HG03135 (cell line): ENCODE measurements around the gene TES.
"Not testable (repeated sequence)": the region's sequence is repeated elsewhere in the genome, so short reads cannot be mapped to it uniquely, and the experiment has no call there.

ENCODE experiments used
- ATAC-seq: cut with Tn5 transposase; IDR thresholded peaks from one replicate; pipeline ENCODE4 v1.9.1; 2021; ENCODE audit warnings: mild to moderate bottlenecking, moderate library complexity; ENCODE audit not compliant: unreplicated experiment

Gene TES

GRCh38 chr7:116241291-116241690, 31.0 kb downstream of the TES start:
- no peak for ATAC-seq

GRCh38 chr7:116242178-116242577, 31.8 kb downstream of the TES start:
- no peak for ATAC-seq

GRCh38 chr7:116242759-116243158, 32.4 kb downstream of the TES start:
- no peak for ATAC-seq

GRCh38 chr7:116244803-116245202, 34.5 kb downstream of the TES start:
- ATAC-seq: not testable (repeated sequence)

- ATAC-seq: no peak
Measured at GRCh38 chr7:116246357-116246756, 36.0 kb downstream of the TES start.

GRCh38 chr7:116249969-116250553, 39.7 kb downstream of the TES start:
- no peak for ATAC-seq

GRCh38 chr7:116251675-116252074, 41.3 kb downstream of the TES start:
- no peak for ATAC-seq

- ATAC-seq: no peak
Measured at GRCh38 chr7:116252249-116252648, 41.9 kb downstream of the TES start.

GRCh38 chr7:116257156-116257555, 46.8 kb downstream of the TES start:
- no peak for ATAC-seq

- peak; percentile 69 for ATAC-seq
Measured at GRCh38 chr7:116258734-116259133, 48.4 kb downstream of the TES start.

- no peak for ATAC-seq
Measured at GRCh38 chr7:116259156-116259870, 49.0 kb downstream of the TES start.

GRCh38 chr7:116259871-116260440, 49.6 kb downstream of the TES start:
- ATAC-seq: no peak

- no peak for ATAC-seq
Measured at GRCh38 chr7:116261904-116262303, 51.6 kb downstream of the TES start.

- ATAC-seq: no peak
Measured at GRCh38 chr7:116265881-116266280, 55.5 kb downstream of the TES start.

- ATAC-seq: no peak
Measured at GRCh38 chr7:116269466-116269865, 59.1 kb downstream of the TES start.

- no peak for ATAC-seq
Measured at GRCh38 chr7:116271161-116271913, 61.0 kb downstream of the TES start.

- no peak for ATAC-seq
Measured at GRCh38 chr7:116271963-116272886, 61.9 kb downstream of the TES start.

- no peak for ATAC-seq
Measured at GRCh38 chr7:116273283-116273917, 63.1 kb downstream of the TES start.

- ATAC-seq: no peak
Measured at GRCh38 chr7:116273918-116274301, 63.6 kb downstream of the TES start.

- ATAC-seq: no peak
Measured at GRCh38 chr7:116277070-116277469, 66.7 kb downstream of the TES start.
